ENCODE measurements around the gene GTF2F2. TPM values are rescaled to one million over a fixed set of nuclear protein-coding genes. Genes with fewer than 3 reads are reported as not detected.
"Not testable (repeated sequence)": the region's sequence is repeated elsewhere in the genome, so short reads cannot be mapped to it uniquely, and the experiment has no call there.

The GTF2F2 gene
- total RNA-seq, 2 donors from 2014 or later: 20.7 to 32.1 TPM

GRCh38 chr13:45178349-45179162, 58.2 kb downstream of the GTF2F2 start:
- no peak for DNase-seq (ENCODE audit: low spot score)
- Mint-ChIP-seq H3K9me3 (no peaks in the 10 kb centered on the region), H3K27ac (no peak overlapping the region), H3K27me3 (no peaks in the 10 kb centered on the region), H3K4me3 (no peak overlapping the region), H3K4me1 (ENCODE audit: low read depth in 2 of 2) (peaks cover 24 to 26% of the 10 kb centered on the region in 2 donors), H3K36me3 (peaks cover 5% of the 10 kb centered on the region)
- peak in 1 of 2 donors; percentile 62 for ATAC-seq

- DNase-seq (ENCODE audit: low spot score) (no peak), ATAC-seq (no peak)
- Mint-ChIP-seq H3K9me3 (no peaks in the 10 kb centered on the region), H3K27ac (no peak overlapping the region), H3K36me3 (peaks cover 5% of the 10 kb centered on the region), H3K27me3 (no peaks in the 10 kb centered on the region), H3K4me3 (no peak overlapping the region), H3K4me1 (ENCODE audit: low read depth in 2 of 2) (peaks cover 24 to 28% of the 10 kb centered on the region in 2 donors)
These were observed 59.1 kb downstream of the GTF2F2 start for GRCh38 chr13:45179428-45179827.

- Mint-ChIP-seq H3K36me3 (peaks cover 5% of the 10 kb centered on the region), H3K9me3 (no peaks in the 10 kb centered on the region), H3K4me1 (ENCODE audit: low read depth in 2 of 2) (peaks cover 25 to 29% of the 10 kb centered on the region in 2 donors), H3K4me3 (no peak overlapping the region), H3K27me3 (no peaks in the 10 kb centered on the region), H3K27ac (no peak overlapping the region)
- DNase-seq (ENCODE audit: low spot score) (no peak), ATAC-seq (no peak)
These were observed 60.0 kb downstream of the GTF2F2 start for GRCh38 chr13:45180303-45180702.

- Mint-ChIP-seq H3K9me3 (no peaks in the 10 kb centered on the region), H3K4me1 (ENCODE audit: low read depth in 2 of 2) (peaks cover 25 to 29% of the 10 kb centered on the region in 2 donors), H3K36me3 (peaks cover 5% of the 10 kb centered on the region), H3K27me3 (no peaks in the 10 kb centered on the region), H3K27ac (no peak overlapping the region), H3K4me3 (no peak overlapping the region)
- DNase-seq (ENCODE audit: low spot score): no peak
- ATAC-seq: no peak
These were observed 60.6 kb downstream of the GTF2F2 start for GRCh38 chr13:45180713-45181601.

GRCh38 chr13:45184693-45185092, 64.4 kb downstream of the GTF2F2 start:
- H3K27ac Mint-ChIP-seq: peak overlapping the region in 1 of 2 donors; percentile 59
- H3K4me1 Mint-ChIP-seq (ENCODE audit: low read depth in 2 of 2): peaks cover 14 to 19% of the 10 kb centered on the region in 2 donors
- H3K36me3 Mint-ChIP-seq: peaks cover 5% of the 10 kb centered on the region
- no peak overlapping the region for H3K4me3 Mint-ChIP-seq
- DNase-seq (ENCODE audit: low spot score) (no peak), ATAC-seq (no peak)
- H3K9me3 Mint-ChIP-seq: no peaks in the 10 kb centered on the region
- no peaks in the 10 kb centered on the region for H3K27me3 Mint-ChIP-seq

- peaks cover 5% of the 10 kb centered on the region for H3K36me3 Mint-ChIP-seq
- H3K9me3 Mint-ChIP-seq: no peaks in the 10 kb centered on the region
- H3K4me1 Mint-ChIP-seq (ENCODE audit: low read depth in 2 of 2): peaks cover 12 to 18% of the 10 kb centered on the region in 2 donors
- no peak overlapping the region for H3K27ac Mint-ChIP-seq
- H3K27me3 Mint-ChIP-seq: no peaks in the 10 kb centered on the region
- no peak overlapping the region for H3K4me3 Mint-ChIP-seq
- DNase-seq (ENCODE audit: low spot score) (no peak), ATAC-seq (no peak)
These were observed 65.0 kb downstream of the GTF2F2 start for GRCh38 chr13:45185286-45185685.

GRCh38 chr13:45189077-45189476, 68.8 kb downstream of the GTF2F2 start:
- not testable (repeated sequence) for DNase-seq (ENCODE audit: low spot score); H3K9me3 Mint-ChIP-seq; H3K36me3 Mint-ChIP-seq; H3K4me3 Mint-ChIP-seq; H3K27me3 Mint-ChIP-seq; ATAC-seq; H3K27ac Mint-ChIP-seq
- peaks cover 10 to 14% of the 10 kb centered on the region in 2 donors for H3K4me1 Mint-ChIP-seq (ENCODE audit: low read depth in 2 of 2)

- ATAC-seq, H3K36me3 Mint-ChIP-seq: not testable (repeated sequence)
These were observed 69.2 kb downstream of the GTF2F2 start for GRCh38 chr13:45189511-45189910.

GRCh38 chr13:45191874-45192273, 71.6 kb downstream of the GTF2F2 start:
- H3K36me3 Mint-ChIP-seq: no peaks in the 10 kb centered on the region

More at GRCh38 chr13:45189511-45189910, 69.2 kb downstream of the GTF2F2 start:
- peaks cover 6 to 11% of the 10 kb centered on the region in 2 donors for H3K4me1 Mint-ChIP-seq (ENCODE audit: low read depth in 2 of 2)
- H3K4me3 Mint-ChIP-seq; H3K9me3 Mint-ChIP-seq; DNase-seq (ENCODE audit: low spot score); H3K27ac Mint-ChIP-seq; H3K27me3 Mint-ChIP-seq: not testable (repeated sequence)

GRCh38 chr13:45194081-45194939, 74.0 kb downstream of the GTF2F2 start:
- no peak overlapping the region for H3K4me3 Mint-ChIP-seq
- no peaks in the 10 kb centered on the region for H3K27me3 Mint-ChIP-seq
- H3K4me1 Mint-ChIP-seq (ENCODE audit: low read depth in 2 of 2): peaks cover 8 to 14% of the 10 kb centered on the region in 2 donors

More at GRCh38 chr13:45191874-45192273, 71.6 kb downstream of the GTF2F2 start:
- H3K4me1 Mint-ChIP-seq (ENCODE audit: low read depth in 2 of 2): peaks cover 7 to 16% of the 10 kb centered on the region in 2 donors
- H3K27me3 Mint-ChIP-seq: no peaks in the 10 kb centered on the region
- H3K27ac Mint-ChIP-seq: no peak overlapping the region
- H3K4me3 Mint-ChIP-seq: no peak overlapping the region
- ATAC-seq (no peak), DNase-seq (ENCODE audit: low spot score) (no peak)
- H3K9me3 Mint-ChIP-seq: no peaks in the 10 kb centered on the region

GRCh38 chr13:45195421-45195820, 75.1 kb downstream of the GTF2F2 start:
- ATAC-seq (no peak), DNase-seq (ENCODE audit: low spot score) (no peak)
- H3K27me3 Mint-ChIP-seq: no peaks in the 10 kb centered on the region
- no peaks in the 10 kb centered on the region for H3K36me3 Mint-ChIP-seq
- no peak overlapping the region for H3K27ac Mint-ChIP-seq
- no peaks in the 10 kb centered on the region for H3K9me3 Mint-ChIP-seq
- no peak overlapping the region for H3K4me3 Mint-ChIP-seq
- peaks cover 12 to 13% of the 10 kb centered on the region in 2 donors for H3K4me1 Mint-ChIP-seq (ENCODE audit: low read depth in 2 of 2)

More at GRCh38 chr13:45194081-45194939, 74.0 kb downstream of the GTF2F2 start:
- Mint-ChIP-seq H3K27ac (no peak overlapping the region), H3K36me3 (no peaks in the 10 kb centered on the region), H3K9me3 (no peaks in the 10 kb centered on the region)
- DNase-seq (ENCODE audit: low spot score): no peak
- no peak for ATAC-seq

GRCh38 chr13:45196096-45196495, 75.8 kb downstream of the GTF2F2 start:
- DNase-seq (ENCODE audit: low spot score): no peak
- Mint-ChIP-seq H3K27ac (no peak overlapping the region), H3K4me3 (no peak overlapping the region), H3K36me3 (no peaks in the 10 kb centered on the region), H3K4me1 (ENCODE audit: low read depth in 2 of 2) (peaks cover 12 to 13% of the 10 kb centered on the region in 2 donors), H3K9me3 (no peaks in the 10 kb centered on the region), H3K27me3 (no peaks in the 10 kb centered on the region)
- no peak for ATAC-seq

GRCh38 chr13:45196622-45197021, 76.3 kb downstream of the GTF2F2 start:
- ATAC-seq (no peak), DNase-seq (ENCODE audit: low spot score) (no peak)
- Mint-ChIP-seq H3K27ac (no peak overlapping the region), H3K4me1 (ENCODE audit: low read depth in 2 of 2) (peaks cover 12 to 13% of the 10 kb centered on the region in 2 donors), H3K36me3 (no peaks in the 10 kb centered on the region), H3K4me3 (no peak overlapping the region), H3K9me3 (no peaks in the 10 kb centered on the region), H3K27me3 (no peaks in the 10 kb centered on the region)
